Aorta (tissue), 5 donors: ENCODE results near the gene ERBB4. TPM values are rescaled to one million over a fixed set of nuclear protein-coding genes. Genes with fewer than 3 reads are reported as not detected.

ENCODE experiments used
- ATAC-seq: fragments of 200-7000 bp; cut with Tn5 transposase; one replicate; pipeline ENCODE4 v1.9.1; 2022; ENCODE audit warnings: moderate library complexity; ENCODE audit not compliant: low FRiP score
- DNase-seq, 2 donors: peaks; one replicate each; pipeline ENCODE4 v3.0.0-alpha.2; 2020
- H3K27ac ChIP-seq, 2 donors: one replicate each; pipeline ENCODE4 v1.5.1; 2013; ENCODE audit warnings: low read length in 2 of 2, mild to moderate bottlenecking in 2 of 2, moderate library complexity in 2 of 2, control low read depth in 1 of 2, inconsistent platforms in 1 of 2, low read depth in 1 of 2
- H3K27me3 ChIP-seq, 2 donors: one replicate each; pipeline ENCODE4 v1.6.1; 2013; ENCODE audit warnings: control low read depth in 1 of 2, low read length in 1 of 2, mild to moderate bottlenecking in 1 of 2, moderate library complexity in 1 of 2; ENCODE audit not compliant: insufficient read depth in 2 of 2, control insufficient read depth in 1 of 2
- H3K36me3 ChIP-seq, 2 donors: one replicate each; pipeline ENCODE4 v1.6.1; 2013; ENCODE audit warnings: control low read depth in 1 of 2, low read length in 1 of 2, mild to moderate bottlenecking in 1 of 2; ENCODE audit not compliant: insufficient read depth in 2 of 2, control insufficient read depth in 1 of 2
- H3K4me1 ChIP-seq, 2 donors: one replicate each; pipeline ENCODE4 v1.6.1; 2013; ENCODE audit warnings: low read length in 2 of 2, control low read depth in 1 of 2, mild to moderate bottlenecking in 1 of 2, moderate library complexity in 1 of 2; ENCODE audit not compliant: insufficient read depth in 2 of 2, control insufficient read depth in 1 of 2
- H3K4me3 ChIP-seq, 2 donors: one replicate each; pipeline ENCODE4 v1.5.1; 2013; ENCODE audit warnings: low read length in 2 of 2, control low read depth in 1 of 2, mild to moderate bottlenecking in 1 of 2
- H3K9me3 ChIP-seq: one replicate; pipeline ENCODE4 v1.6.1; 2013; ENCODE audit warnings: mild to moderate bottlenecking, low read length; ENCODE audit not compliant: control insufficient read depth
- WGBS, 2 donors: extraction: QIAGEN DNeasy Blood & Tissue Kit; methylation state at CpG; one replicate each; pipeline ENCODE4 v1.1.7; 2013; 5-methylcytosine and 5-hydroxymethylcytosine counted together
- intact Hi-C, 2 donors: fragments of 100-400 bp; cut with DNase I; formaldehyde crosslinking; loops; one replicate each; pipeline versions ENCODE4 v1.14.2 to v1.15.0; 2022
- polyA plus RNA-seq, 2 donors: library from polyadenylated mRNA; stranded (reverse); fragments of 200-250 nt; gene quantifications; one replicate each; pipeline ENCODE4 v1.2.3, GENCODE V29; 2013
- total RNA-seq, 2 donors: library from RNA; stranded (reverse); fragmentation: NEBNext Ultra II Directional; extraction: Animal tissue kit (Norgen Biotek cat#: 25700); gene quantifications; one replicate each; pipeline ENCODE4 v1.2.1, GENCODE V29; 2021
- donor health status: healthy with polysubstance abuse.
- donor health status: Bipolar disorder and iron deficiency.
- donor health status: DM: no; HTN: no; CAD: no.
- donor health status: DM: no; HTN: no; CAD: no.
- donor health status: DM: yes; HTN: yes; CAD: no.

The ERBB4 gene
- total and polyA plus RNA-seq, 4 donors, result 1.3 to 42.0 (median 15.0) TPM

- intact Hi-C loops, result no loop called here
- Histone ChIP-seq H3K9me3 (no peaks in the 10 kb centered on the region), H3K27ac (no peak overlapping the region), H3K4me1 (peaks cover 2 to 3% of the 10 kb centered on the region in 2 donors), H3K27me3 (no peaks in the 10 kb centered on the region), H3K36me3 (no peaks in the 10 kb centered on the region), H3K4me3 (no peak overlapping the region)
- 87 to 88% methylated on average over 3 of the region's 3 CpGs for WGBS, 2 donors
- no peak for DNase-seq
- no peak for ATAC-seq
These were observed 693.1 kb downstream of the ERBB4 start for GRCh38 chr2:211845338-211846035.

GRCh38 chr2:211837706-211838105 lies 700.9 kb downstream of the ERBB4 start:
- intact Hi-C loops, result no loop called here
- no peaks in the 10 kb centered on the region for H3K36me3 ChIP-seq
- no peak overlapping the region for H3K27ac ChIP-seq
- ATAC-seq (no peak), DNase-seq (no peak)
- H3K4me1 ChIP-seq, result peaks cover 0 to 2% of the 10 kb centered on the region in 2 donors
- no peaks in the 10 kb centered on the region for H3K9me3 ChIP-seq
- no peak overlapping the region for H3K4me3 ChIP-seq
- 87 to 89% methylated on average over 2 of the region's 2 CpGs for WGBS, 2 donors
- no peaks in the 10 kb centered on the region for H3K27me3 ChIP-seq

DNA sequence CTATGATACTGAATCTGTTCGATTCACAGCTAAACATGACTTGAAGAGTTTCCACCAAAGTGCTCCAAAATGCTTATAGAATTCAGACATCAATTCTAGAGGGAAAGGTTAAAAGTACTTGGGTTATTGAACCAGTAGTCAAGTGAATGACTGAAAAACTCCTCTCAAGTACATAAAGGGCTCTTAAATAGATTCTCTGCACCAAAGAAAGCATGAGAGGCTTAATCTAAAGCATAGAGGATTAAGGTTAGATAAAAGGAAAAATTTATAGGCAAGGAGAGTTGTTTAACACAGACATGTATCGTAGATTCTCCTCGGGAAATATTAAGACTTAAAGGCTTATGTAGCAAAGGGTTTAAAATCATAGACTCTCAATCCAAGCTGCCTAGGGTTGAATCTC lies 701.4 kb downstream of the ERBB4 start:
- no peak overlapping the region for H3K27ac ChIP-seq
- H3K9me3 ChIP-seq, result no peaks in the 10 kb centered on the region
- 77 to 84% methylated on average over 3 of the region's 3 CpGs for WGBS, 2 donors
- intact Hi-C loops, result no loop called here
- H3K27me3 ChIP-seq, result no peaks in the 10 kb centered on the region
- peaks cover 0 to 2% of the 10 kb centered on the region in 2 donors for H3K4me1 ChIP-seq
- DNase-seq (no peak), ATAC-seq (no peak)
- H3K36me3 ChIP-seq, result no peaks in the 10 kb centered on the region
- H3K4me3 ChIP-seq, result no peak overlapping the region

DNA sequence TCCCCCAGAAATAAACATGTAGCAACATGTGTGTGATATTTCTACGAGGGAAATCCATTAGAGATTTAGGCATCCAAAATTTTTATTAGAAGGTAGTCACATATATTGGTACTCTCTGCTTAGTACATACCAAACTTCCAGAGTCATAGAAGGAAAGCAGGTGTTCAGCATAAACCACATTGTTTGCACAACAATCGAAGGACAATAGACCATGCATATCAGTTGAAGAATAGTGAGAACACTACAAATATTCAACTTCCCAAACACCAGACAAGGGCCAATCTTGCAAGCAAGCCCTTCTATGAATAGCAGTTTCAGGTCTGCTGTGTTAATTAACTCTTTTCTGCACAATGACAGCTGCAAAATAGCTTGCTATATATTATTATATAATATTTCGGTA lies 702.2 kb downstream of the ERBB4 start:
- ATAC-seq (no peak), DNase-seq (no peak)
- WGBS, 2 donors, result 57 to 59% methylated on average over 3 of the region's 3 CpGs
- Histone ChIP-seq H3K9me3 (no peaks in the 10 kb centered on the region), H3K27ac (no peak overlapping the region), H3K36me3 (no peaks in the 10 kb centered on the region), H3K4me3 (no peak overlapping the region), H3K4me1 (peaks cover 0 to 2% of the 10 kb centered on the region in 2 donors), H3K27me3 (no peaks in the 10 kb centered on the region)
- intact Hi-C loops, result no loop called here

- H3K27ac ChIP-seq, result no peak overlapping the region
- no peaks in the 10 kb centered on the region for H3K27me3 ChIP-seq
- DNase-seq (no peak), ATAC-seq (no peak)
- H3K9me3 ChIP-seq, result no peaks in the 10 kb centered on the region
- no peak overlapping the region for H3K4me3 ChIP-seq
- peaks cover 0 to 3% of the 10 kb centered on the region in 2 donors for H3K4me1 ChIP-seq
- 87 to 92% methylated on average over 2 of the region's 2 CpGs for WGBS, 2 donors
- intact Hi-C loops, result no loop called here
- no peaks in the 10 kb centered on the region for H3K36me3 ChIP-seq
These were observed 702.9 kb downstream of the ERBB4 start for GRCh38 chr2:211835695-211836094.

- ATAC-seq, result no peak
These were observed 704.9 kb downstream of the ERBB4 start for GRCh38 chr2:211833582-211834279.

DNA sequence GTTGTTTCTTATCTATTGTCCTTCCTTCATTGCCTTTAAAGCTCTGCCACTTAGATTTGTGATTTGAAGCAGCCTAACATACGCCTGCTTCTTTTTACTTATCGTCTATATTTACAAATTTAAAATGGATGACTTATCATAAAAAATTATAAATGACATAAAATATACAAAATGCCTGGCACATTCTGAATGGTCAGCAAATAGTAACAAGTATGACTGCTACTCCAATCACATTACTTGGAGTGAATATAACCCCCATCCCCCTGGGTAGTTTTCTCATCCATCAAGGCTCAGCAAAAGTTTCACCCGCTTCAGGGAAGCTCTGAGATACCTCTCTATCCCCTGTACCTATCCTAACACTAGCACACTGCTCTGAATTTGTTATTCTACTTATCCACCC lies 708.9 kb downstream of the ERBB4 start:
- Histone ChIP-seq H3K4me3 (no peak overlapping the region), H3K27me3 (no peaks in the 10 kb centered on the region), H3K27ac (no peak overlapping the region), H3K4me1 (peaks cover 0 to 1% of the 10 kb centered on the region in 2 donors), H3K36me3 (no peaks in the 10 kb centered on the region), H3K9me3 (no peaks in the 10 kb centered on the region)
- ATAC-seq, result no peak
- 93 to 95% methylated on average over 3 of the region's 3 CpGs for WGBS, 2 donors
- intact Hi-C loops, result no loop called here
- no peak for DNase-seq

More at GRCh38 chr2:211833582-211834279, 704.9 kb downstream of the ERBB4 start:
- Histone ChIP-seq H3K36me3 (no peaks in the 10 kb centered on the region), H3K4me3 (no peak overlapping the region), H3K4me1 (peaks cover 0 to 1% of the 10 kb centered on the region in 2 donors), H3K9me3 (no peaks in the 10 kb centered on the region), H3K27ac (no peak overlapping the region), H3K27me3 (no peaks in the 10 kb centered on the region)
- 93 to 94% methylated on average over 4 of the region's 4 CpGs for WGBS, 2 donors
- intact Hi-C loops, result no loop called here
- no peak for DNase-seq

GRCh38 chr2:211823886-211824479 lies 714.6 kb downstream of the ERBB4 start:
- Histone ChIP-seq H3K36me3 (no peaks in the 10 kb centered on the region), H3K4me1 (peaks cover 0 to 4% of the 10 kb centered on the region in 2 donors), H3K27me3 (no peaks in the 10 kb centered on the region), H3K9me3 (no peaks in the 10 kb centered on the region), H3K27ac (no peak overlapping the region), H3K4me3 (no peak overlapping the region)
- ATAC-seq, result no peak
- intact Hi-C loops, result no loop called here
- 84 to 89% methylated on average over 7 of the region's 7 CpGs for WGBS, 2 donors
- no peak for DNase-seq
